HG03095 (cell line): ENCODE data around the gene PTRH1.

ENCODE experiments used
- ATAC-seq: cut with Tn5 transposase; IDR thresholded peaks from one replicate; pipeline ENCODE4 v1.9.1; 2021; ENCODE audit warnings: moderate library complexity; ENCODE audit not compliant: unreplicated experiment

Gene PTRH1

DNA sequence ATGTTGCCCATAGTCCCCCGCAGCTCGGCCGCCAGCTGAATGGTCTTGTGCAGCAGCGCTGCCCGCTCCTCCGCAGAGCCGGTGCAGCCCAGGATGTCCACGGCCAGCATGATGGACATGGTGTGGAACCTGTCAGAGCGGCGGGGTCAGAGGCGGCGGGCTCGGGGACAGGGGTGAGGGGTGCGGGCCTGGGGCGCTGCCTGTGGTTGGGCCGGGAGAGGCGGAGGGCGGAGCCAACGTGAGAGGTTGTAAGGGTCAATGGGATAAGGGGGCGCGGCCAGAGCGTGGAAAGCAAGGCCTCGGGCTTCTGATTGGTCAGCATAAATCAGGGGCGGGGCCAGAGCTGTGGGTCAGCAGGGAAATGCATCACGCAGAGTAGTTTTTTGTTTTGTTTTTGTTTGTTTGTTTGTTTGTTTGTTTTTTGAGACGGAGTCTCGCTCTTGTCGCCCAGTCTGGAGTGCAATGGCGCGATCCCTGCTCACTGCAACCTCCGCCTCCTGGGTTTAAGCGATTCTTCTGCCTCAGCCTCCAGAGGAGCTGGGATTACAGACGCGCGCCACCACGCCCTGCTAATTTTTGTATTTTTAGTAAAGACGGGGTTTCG, 26.5 kb upstream of the PTRH1 start:
- no peak for ATAC-seq

DNA sequence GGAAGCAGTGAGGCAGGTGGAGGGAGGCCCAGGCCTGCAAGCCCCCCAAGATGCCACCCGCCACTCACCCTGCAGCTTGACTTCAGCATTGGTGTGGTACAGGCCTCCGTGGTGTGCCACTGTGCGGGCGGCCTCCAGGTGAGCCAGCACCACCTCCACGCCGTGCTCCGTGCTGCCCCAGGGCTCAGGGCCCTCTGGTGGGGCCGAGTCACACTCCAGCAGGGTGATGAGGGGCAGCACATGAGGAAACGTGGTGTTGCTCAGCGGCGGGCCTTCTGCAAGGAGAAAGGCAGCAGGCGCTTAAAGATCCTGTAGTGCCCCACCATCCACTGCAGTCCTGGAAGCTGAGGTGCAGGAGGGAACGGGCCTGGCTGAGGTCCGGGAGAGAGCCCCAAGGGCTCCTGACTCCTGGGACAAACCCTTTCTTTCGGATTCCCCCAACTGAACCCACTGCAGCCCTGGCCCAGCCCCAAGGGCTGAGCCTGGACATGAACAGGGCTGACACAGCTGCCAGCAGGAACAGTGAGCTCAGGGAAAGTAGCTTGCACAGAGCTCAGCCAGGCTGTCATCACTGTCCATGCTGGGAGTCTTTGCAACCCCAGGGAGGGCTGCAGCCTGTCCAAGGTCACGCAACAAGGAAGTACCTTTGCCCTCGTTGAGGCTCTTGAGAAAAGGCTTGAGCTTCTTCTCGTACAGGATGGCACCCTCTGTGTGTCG, 24.3 kb upstream of the PTRH1 start:
- ATAC-seq, result no peak

DNA sequence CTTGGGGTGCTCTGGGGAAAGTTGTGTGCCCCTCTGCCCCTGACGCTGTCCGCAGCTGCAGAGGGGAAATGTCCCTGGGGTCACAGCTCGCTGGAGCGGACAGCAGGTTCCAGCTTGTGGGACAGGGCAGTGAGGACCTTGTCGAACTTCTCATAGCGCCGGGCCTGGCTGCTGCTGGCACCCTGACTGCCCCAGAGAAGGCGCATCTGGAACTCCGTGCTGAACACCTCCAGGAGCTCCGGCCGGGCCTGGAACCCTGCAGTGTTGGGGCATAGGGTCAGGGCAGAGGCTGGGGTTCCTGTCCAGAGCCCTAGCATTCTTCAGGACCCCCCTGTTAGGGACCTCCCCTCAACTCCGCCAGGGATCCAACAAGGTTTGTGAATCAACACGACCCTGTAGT, 23.2 kb upstream of the PTRH1 start:
- ATAC-seq, result no peak

DNA sequence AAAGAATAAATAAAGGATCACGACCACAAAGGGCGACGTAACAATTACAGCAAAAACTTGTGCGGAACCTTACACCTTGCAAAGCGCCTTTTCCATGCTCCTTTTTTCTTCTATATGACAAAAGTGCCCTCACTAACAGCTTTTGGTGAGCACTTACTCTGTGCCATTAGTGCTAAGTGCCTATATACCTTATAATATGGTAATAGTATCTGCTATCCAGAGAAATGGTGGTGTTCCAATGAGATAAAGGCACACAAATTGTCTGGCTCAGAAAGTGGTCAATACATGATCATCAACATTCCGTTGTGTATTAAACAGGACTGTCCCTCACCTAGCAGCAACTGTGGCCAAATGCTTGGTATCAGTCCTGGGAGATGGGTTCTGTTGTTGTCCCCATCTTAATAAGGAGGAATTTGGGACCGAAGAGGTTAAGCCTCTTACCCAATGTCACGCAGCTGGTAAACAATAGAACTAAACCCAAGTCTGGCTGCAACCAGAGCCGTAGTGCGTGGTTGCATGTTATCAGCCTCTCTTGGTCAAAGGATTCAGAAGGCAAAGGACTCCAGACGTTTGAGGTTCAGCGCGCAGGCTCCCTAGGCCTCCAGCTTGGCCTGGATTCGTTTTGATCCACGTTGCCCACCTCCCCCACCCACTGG, 20.2 kb upstream of the PTRH1 start:
- peak; percentile 1 for ATAC-seq

DNA sequence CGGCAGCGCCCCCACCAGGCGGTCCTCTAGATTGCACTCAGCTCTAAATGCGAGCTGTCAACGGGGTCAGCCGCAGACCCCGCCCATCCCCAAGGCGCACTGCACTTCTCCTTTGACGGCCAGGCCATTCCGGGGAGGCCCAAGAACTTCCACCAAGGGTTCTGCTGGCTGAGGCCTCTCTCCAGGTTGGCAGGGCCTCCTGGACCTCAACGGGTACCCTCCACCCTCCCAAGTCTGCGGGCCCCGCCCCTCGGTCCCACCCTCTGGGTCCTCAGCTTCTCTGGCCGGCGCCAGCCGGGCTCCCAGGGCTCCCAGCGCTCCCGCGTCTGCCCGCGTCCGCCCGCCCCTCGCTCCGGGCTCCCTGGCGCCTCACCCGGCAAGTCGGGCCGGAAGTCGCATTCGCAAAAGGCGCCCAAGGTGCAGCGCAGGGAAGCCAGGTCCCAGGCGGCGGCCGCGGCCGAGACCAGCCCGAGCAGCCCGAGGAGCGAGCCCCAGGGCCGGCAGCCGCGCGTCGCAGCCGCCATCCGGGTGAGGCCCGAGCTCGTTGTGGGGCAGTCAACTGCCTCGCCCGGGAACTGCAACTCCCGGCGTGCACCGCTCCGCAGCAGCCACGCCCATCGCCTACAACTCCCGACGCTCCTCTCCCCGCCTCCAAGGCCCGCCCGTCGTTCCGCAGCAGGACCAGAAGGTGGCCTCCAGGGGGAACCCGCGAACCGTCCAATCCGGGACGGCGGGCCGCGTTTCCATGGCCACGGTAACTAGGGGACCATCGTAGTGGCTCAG, 19.5 kb upstream of the PTRH1 start, which contains the start of gene TOR2A:
Gene TOR2A (minus strand): TSS at position 548 of the 783 bp plus-strand sequence. CDS start 24 bp downstream, at position 524.
- peak; percentile 78 for ATAC-seq

DNA sequence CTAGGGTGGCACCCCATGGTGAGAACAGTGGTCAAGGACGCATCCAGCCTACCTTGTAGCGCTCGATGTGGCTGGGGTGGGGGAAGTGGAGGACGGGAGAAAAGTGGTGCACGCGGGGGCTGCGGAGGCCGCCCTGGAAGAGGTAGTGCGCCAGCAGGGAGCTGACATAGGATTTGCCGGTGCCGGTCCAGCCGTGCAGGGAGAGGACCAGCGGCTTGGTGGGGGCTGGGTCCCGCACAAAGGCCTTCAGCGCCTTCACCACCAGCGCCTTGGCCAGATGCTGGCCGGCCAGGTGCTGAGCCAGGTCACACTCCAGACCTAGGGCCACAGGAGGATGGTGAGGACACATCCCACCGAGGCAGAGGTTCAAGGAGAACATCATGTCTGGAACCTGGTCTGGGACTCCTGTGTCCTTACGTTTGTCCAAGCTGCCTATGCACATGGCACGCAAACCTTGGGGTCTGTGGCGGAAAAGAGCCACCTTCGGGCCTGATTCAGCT, 18.8 kb upstream of the PTRH1 start:
- no peak for ATAC-seq

DNA sequence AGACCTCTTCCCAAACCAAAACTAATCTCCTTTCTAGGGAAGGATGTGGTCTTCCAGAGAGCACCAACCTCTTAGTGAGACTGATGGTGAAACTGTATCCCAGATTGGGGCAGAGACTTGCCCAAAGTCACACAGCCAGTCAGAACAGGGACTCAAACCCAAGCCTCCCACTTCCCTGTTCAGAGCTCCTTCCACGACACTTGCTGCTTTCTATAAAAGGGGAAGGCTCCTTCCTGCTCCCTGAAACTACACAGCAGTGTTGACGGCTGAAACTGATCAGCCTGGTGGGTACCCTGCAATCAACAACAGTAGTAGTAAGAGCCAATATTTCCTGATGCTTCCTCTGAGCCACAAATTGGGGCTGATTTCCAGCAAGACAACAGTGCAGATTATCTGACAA, 18.2 kb upstream of the PTRH1 start:
- ATAC-seq, result no peak

DNA sequence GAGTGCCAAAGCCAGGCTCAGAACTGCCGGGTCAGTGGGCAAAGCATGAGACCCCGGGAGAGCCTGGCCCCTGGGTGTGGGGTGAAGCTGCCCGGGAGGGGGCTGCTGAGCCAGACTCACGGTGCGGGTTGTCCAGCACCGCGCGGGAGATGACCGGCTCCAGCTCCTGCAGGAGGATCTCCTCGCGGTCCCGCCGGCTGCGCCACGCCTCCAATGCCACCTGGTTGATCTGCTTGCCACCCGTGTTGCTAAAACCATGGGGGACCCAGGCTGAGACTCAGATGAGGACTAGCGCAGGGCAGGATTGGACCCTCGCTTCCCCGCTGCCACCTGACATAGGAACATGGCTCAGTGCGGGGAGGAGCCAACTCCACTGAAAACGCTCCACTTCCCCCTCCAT, 17.0 kb upstream of the PTRH1 start:
- no peak for ATAC-seq

DNA sequence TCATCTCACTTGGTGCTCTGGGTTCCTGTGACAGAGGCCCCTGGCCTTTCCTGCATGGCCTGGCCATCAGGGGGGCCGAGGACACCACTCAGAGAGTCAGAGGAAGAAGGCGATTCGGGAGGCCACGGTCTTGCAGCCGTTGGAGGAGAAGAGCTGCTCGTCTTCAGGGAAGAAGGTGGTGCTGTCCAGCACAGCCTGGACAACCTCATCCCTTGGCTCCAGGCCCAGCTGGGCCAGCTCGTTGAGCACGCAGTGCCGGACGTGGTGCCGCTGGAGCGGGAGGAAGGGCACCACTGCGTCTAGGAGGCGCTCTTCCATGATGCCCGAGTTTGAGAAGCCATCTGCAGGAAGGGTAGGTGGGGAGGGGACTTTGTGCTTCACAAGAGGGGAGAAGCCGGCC, 16.5 kb upstream of the PTRH1 start:
- no peak for ATAC-seq

DNA sequence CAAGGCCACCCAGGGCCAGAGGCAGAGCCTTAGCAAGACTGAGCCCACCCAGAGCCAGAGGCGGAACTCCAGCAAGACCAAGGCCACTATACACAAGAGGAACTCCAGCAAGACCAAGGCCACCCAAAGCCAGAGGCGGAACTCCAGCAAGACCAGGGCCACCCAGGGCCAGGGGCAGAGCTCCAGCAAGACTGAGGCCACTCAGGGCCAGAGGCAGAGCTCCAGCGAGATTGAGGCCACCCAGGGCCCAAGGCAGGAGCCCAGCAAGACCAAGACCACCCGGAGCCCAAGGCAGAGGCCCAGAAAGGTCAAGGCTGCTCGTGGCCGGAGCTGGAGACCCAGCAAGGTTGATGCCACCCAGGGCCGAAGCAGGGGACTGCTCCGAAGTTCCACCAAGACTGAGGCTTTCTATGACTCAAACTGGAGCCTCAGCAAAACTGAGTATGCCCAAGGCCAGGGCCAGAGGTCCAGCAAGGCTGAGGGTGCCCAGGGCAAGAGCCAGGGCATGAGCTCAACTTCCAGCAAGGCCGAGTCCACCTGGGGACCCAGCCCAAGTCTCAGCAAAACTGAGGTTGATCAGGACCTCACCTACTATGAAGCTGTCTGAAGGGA, 15.4 kb upstream of the PTRH1 start:
- ATAC-seq, result no peak

DNA sequence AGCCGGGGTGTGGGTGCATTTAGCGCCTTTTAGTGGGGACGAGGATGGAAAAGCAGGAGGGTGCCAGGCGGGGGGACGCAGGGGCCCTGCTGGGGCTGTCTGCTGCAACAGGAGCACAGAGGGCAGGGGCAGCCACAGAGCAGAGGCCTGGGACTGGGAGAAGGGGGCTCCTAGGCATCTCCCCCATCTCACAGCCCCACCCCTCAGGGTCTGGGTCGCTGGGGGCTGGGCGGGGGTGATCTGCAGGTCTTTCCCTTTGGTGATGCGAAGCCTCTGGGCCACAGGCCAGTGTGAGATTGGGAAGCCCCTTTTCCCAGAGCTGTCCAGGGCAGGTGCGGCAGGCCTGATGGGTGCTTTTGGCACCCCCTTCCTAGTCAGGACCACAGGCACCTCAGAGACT, 14.8 kb upstream of the PTRH1 start:
- ATAC-seq, result no peak

DNA sequence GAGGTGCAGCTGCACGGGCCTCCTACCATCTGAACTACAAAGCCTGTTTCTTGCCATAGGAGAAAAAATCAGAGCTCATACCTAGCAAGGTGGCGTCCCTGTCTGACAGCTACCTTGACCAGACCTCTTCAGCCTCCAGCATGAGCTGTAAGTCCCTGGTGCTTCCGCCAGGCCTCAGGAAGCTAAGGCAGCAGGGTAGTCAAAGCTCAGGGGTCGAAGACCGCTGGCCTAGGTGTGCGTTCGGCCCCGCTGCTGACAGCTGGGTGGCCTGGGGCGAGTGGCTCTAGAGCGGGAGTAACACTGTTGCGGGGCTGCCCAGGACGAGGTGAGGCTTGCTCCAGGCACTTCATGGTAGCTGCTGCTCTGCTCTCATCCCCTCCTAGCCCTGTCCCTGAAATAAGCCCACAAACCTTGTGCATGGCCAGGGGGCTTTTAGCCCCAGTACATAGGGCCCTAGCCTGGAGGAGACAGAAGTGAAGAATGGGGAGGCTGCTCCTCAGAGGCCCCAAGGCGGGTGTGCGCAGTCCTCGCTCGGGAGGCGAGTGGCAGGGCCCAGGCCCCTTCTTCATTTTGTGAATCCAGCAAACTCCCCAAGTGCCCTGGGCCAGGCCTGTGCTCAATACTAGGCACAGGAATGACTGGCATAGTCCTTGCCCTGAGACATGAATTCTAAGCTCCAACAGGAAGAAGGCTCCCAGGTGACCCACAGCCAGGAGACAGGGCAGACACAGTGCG, 14.2 kb upstream of the PTRH1 start:
- ATAC-seq, result no peak

DNA sequence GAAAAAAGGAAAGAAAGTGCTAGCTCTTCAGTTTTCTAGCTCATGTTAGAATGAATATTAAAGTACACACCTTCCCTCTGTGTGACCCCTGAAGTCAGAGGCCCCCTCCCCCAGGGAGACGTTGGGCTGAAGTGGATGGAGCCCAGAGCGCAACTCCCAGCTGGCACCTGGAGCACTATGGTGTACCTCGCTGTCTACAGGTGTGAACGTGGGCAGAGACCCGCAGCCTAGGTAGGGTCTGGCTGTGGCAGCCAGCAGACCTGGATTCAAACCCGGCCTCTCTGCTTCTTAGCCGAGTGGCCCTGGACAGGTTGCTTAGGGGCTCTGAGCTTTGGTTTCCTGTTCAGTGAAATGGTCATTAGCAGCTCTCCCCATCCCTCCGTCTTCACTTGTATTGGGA, 13.3 kb upstream of the PTRH1 start:
- no peak for ATAC-seq

DNA sequence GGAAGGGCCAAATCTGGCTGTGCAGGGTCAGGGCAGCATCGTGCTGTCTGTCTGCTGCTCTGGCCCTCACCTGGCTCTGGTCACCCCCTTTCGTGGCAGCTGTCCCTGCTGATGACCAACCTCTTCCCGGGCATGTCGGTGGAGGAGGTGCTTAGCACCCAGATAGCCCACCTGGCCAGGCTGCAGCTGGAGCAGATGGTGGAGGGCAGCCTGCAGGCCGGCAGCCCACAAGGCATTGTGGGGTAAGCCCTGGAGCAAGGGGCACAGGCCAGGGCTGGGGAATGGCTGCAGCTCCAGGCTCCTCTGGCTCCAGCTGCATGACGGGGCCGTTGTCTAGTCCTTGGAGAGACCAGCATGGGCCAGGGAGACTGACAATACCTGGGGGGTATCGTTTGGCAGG, 11.4 kb upstream of the PTRH1 start:
- no peak for ATAC-seq

DNA sequence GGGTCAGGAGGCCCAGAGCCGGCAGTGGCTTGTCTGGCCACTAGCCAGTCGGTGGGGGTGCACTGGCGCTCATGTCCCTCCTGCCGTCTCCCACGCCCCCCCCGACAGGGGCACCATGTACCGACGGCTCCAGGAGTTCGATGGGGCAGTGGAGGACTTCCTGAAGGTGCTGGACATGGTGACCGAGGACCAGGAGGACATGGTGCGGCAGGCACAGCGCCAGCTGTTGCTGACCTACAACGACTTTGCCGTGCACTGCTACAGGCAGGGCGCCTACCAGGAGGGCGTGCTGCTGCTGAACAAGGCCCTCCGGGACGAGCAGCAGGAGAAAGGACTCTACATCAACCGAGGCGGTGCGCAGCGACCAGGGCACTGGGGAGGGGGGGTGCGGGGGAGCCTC, 8.5 kb upstream of the PTRH1 start:
- no peak for ATAC-seq

DNA sequence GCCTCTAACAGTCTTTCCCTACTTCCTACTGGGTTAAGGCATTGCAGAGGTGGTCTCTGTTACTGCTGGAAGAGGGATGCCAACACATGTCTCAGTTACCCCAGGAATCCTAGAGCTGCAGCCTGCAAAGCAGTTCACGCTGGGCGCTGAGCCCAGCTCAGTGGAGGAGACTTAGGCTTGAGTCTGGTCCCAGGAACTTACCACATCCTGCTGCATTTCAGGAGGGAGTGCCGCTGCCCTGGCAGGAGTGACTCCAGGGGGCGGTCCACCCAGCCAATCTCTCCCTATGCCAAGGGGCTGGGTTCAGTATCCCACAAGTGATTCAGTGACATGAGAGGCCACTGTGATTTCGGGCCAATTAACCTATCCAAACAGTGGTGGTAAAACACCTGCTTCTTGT, 8.0 kb upstream of the PTRH1 start:
- ATAC-seq, result no peak

DNA sequence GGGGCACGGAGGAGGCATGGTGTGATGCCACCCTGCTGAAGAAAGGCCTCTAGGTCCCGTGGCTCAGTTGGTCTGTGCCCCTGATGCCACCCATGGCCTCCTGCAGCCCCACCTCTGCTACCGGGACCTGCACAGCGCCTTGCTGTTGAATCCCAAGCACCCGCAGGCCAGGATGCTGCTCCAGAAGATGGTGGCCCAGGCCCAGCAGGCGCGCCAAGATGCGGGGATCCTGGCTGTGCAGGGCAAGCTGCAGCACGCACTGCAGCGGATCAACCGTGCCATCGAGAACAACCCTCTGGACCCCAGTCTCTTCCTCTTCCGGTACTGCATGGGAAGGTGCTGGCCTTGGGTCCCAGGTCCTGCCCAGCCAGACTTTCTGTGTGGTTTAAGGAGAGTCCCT, 7.5 kb upstream of the PTRH1 start:
- ATAC-seq, result no peak

DNA sequence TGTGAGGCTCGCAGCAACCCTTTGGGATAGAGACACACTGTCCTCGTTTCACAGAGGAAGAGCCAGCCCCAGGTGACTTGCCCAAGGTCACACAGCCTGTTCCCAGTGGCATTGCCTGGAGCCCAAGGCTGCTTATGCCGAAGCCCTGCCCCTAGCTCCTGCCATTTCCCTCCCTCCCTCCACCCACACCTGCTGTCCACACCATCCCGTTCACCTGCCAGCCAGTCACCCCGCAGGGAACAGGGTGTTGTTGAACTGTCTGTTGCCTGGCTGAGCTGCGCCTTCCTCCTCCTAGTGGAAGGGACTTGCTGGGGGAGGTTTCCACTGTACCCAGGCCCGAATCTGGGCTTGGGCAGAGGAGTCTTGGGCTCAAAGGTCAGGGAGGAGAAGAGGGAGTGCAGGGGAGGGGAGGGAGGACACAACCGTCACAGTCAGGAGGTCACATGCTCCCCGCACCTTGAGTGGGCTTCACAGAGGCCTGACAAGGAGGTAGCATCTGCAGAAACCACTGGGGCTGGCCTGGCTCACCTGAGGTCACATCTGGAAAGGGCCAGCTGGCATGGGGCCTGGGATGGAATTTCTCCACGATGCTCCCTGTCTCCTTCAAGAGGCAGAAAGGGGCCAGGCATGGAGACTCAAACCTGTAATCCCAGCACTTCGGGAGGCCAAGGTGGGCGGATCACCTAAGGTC, 6.7 kb upstream of the PTRH1 start:
- no peak for ATAC-seq

DNA sequence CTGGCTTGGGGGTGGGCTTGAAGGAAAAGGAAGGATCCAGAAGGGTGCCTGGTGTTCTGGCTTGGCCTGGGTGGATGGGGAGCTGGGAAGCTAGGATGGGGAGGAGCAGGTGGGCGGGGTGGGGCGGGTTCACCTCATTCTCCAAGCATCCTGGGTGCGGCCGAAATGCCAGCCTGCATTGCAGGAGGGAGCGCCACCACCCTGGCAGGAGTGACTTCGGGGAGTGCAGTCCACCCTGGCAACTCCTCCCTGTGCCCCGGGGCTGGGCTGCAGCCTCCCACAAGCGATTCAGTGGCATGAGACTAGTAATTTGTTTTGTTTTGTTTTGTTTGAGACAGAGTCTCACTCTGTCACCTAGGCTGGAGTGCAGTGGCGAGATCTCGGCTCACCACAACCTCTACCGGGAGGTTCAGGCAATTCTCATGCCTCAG, 5.9 kb upstream of the PTRH1 start:
- no peak for ATAC-seq

DNA sequence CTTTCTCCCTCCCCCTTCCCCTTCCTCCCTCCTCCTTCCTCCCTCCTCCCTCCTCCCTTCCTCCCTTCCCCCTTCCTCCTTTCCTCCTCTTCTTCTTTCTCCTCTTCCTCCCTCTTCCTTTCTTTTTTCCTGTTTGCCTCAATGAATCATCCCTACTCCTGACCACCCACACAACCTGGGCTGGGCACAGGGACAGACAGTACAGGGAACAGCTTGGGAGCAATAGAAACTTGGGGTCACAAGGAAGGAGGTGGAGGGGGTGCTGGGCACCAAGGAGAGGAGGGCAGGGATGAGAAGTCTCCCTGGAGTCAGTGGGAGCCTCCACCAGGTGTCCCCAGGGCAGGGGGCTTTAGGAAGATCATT, 5.4 kb upstream of the PTRH1 start:
- no peak for ATAC-seq
